WTC11 (cell line): ENCODE results near the gene CSNK2A2. TPM values are rescaled to one million over a fixed set of nuclear protein-coding genes. Genes with fewer than 3 reads are reported as not detected.

Experiments
- ATAC-seq: fragments of 200-7000 bp; cut with Tn5 transposase; 2 replicates; pipeline ENCODE4 v1.10.0; 2021; ENCODE audit warnings: mild to moderate bottlenecking, moderate library complexity
- CTCF ChIA-PET: fragments of 300-600 bp; sonication (Branson Sonifier 250); formaldehyde crosslinking; loops from one replicate; lab custom pipeline; 2021; ENCODE audit warnings: antibody characterized with exemption; lab: Charles Lee
- POLR2A ChIA-PET: fragments of 350-600 bp; sonication (Branson Sonifier 250); formaldehyde crosslinking; loops from one replicate; lab custom pipeline; 2021; ENCODE audit warnings: antibody characterized with exemption; lab: Charles Lee
- DNase-seq: peaks from one replicate; pipeline ENCODE4 v3.0.0; 2021; ENCODE audit warnings: low spot score
- H3K27ac Mint-ChIP-seq: 2 replicates; pipeline ENCODE4 v1.8.0; 2021; ENCODE audit warnings: mixed read lengths
- H3K27me3 Mint-ChIP-seq: 2 replicates; pipeline ENCODE4 v1.8.0; 2021; ENCODE audit warnings: low read depth, mild to moderate bottlenecking, moderate library complexity, mixed read lengths
- H3K36me3 Mint-ChIP-seq: 2 replicates; pipeline ENCODE4 v1.8.0; 2021; ENCODE audit warnings: mixed read lengths
- H3K4me1 Mint-ChIP-seq: 2 replicates; pipeline ENCODE4 v1.8.0; 2022; ENCODE audit warnings: mixed read lengths
- H3K4me3 Mint-ChIP-seq: 2 replicates; pipeline ENCODE4 v1.8.0; 2021; ENCODE audit warnings: mild to moderate bottlenecking, moderate library complexity, mixed read lengths
- H3K9me3 Mint-ChIP-seq: 2 replicates; pipeline ENCODE4 v1.8.0; 2021; ENCODE audit warnings: mixed read lengths
- CTCF ChIP-seq: fragments of 200-600 bp; IDR thresholded peaks from 2 replicates; pipeline ENCODE4 v1.8.0; 2022; ENCODE audit warnings: antibody characterized with exemption
- E2F4 ChIP-seq: sonication (generic); formaldehyde crosslinking; IDR thresholded peaks from 2 replicates; pipeline ENCODE4 v1.8.1; 2022; ENCODE audit warnings: low read depth, mild to moderate bottlenecking, moderate library complexity, missing genetic modification reagents, borderline replicate concordance
- ESRRA ChIP-seq: sonication (generic); formaldehyde crosslinking; IDR thresholded peaks from 2 replicates; pipeline ENCODE4 v1.8.1; 2022; ENCODE audit warnings: mild to moderate bottlenecking, missing genetic modification reagents, borderline replicate concordance
- FOXJ3 ChIP-seq: sonication (generic); formaldehyde crosslinking; IDR thresholded peaks from 2 replicates; pipeline ENCODE4 v1.9.0; 2021; ENCODE audit warnings: missing genetic modification reagents, mild to moderate bottlenecking, borderline replicate concordance
- FOXK1 ChIP-seq: sonication (generic); formaldehyde crosslinking; IDR thresholded peaks from 2 replicates; pipeline ENCODE4 v1.8.0; 2022; ENCODE audit warnings: mild to moderate bottlenecking, moderate library complexity, missing genetic modification reagents
- FOXP4 ChIP-seq: sonication (generic); formaldehyde crosslinking; IDR thresholded peaks from 2 replicates; pipeline ENCODE4 v1.8.0; 2022; ENCODE audit warnings: mild to moderate bottlenecking, missing genetic modification reagents
- GABPB1 ChIP-seq: sonication (generic); formaldehyde crosslinking; IDR thresholded peaks from 2 replicates; pipeline ENCODE4 v1.8.1; 2023; ENCODE audit warnings: mild to moderate bottlenecking, missing genetic modification reagents
- GTF2I ChIP-seq: fragments of 250-450 bp; sonication (Bioruptor Pico); conservative IDR thresholded peaks from 2 replicates; pipeline ENCODE4 v1.4.0; 2021; ENCODE audit warnings: mild to moderate bottlenecking
- HMGA2 ChIP-seq: fragments of 250-450 bp; sonication (Bioruptor Pico); IDR thresholded peaks from 2 replicates; pipeline ENCODE4 v1.4.0; 2021; ENCODE audit warnings: mild to moderate bottlenecking, moderate library complexity
- IRF2 ChIP-seq: sonication (generic); formaldehyde crosslinking; IDR thresholded peaks from 2 replicates; pipeline ENCODE4 v1.8.0; 2022; ENCODE audit warnings: low read depth, missing genetic modification reagents, borderline replicate concordance
- NR3C1 ChIP-seq: sonication (generic); formaldehyde crosslinking; conservative IDR thresholded peaks from 2 replicates; pipeline ENCODE4 v1.8.1; 2023; ENCODE audit warnings: low read depth, mild to moderate bottlenecking, missing genetic modification reagents
- OVOL2 ChIP-seq: fragments of 250-450 bp; sonication (Bioruptor Pico); IDR thresholded peaks from 2 replicates; pipeline ENCODE4 v1.9.0; 2021; ENCODE audit warnings: mild to moderate bottlenecking, borderline replicate concordance
- PREB ChIP-seq: sonication (generic); formaldehyde crosslinking; IDR thresholded peaks from 2 replicates; pipeline ENCODE4 v1.8.1; 2022; ENCODE audit warnings: mild to moderate bottlenecking, missing genetic modification reagents, moderate library complexity, borderline replicate concordance
- PRRX2 ChIP-seq: fragments of 250-450 bp; sonication (Bioruptor Pico); IDR thresholded peaks from 2 replicates; pipeline ENCODE4 v1.8.0; 2021; ENCODE audit warnings: mild to moderate bottlenecking
- RELA ChIP-seq: sonication (generic); formaldehyde crosslinking; IDR thresholded peaks from 2 replicates; pipeline ENCODE4 v1.8.1; 2022; ENCODE audit warnings: missing genetic modification reagents, mild to moderate bottlenecking, borderline replicate concordance
- ZBTB21 ChIP-seq: sonication (generic); formaldehyde crosslinking; IDR thresholded peaks from 2 replicates; pipeline ENCODE4 v1.8.1; 2023; ENCODE audit warnings: mild to moderate bottlenecking, missing genetic modification reagents, borderline replicate concordance
- ZBTB43 ChIP-seq: sonication (generic); formaldehyde crosslinking; IDR thresholded peaks from 2 replicates; pipeline ENCODE4 v1.8.1; 2023; ENCODE audit warnings: mild to moderate bottlenecking, missing genetic modification reagents
- ZNF232 ChIP-seq: sonication (generic); formaldehyde crosslinking; IDR thresholded peaks from 2 replicates; pipeline ENCODE4 v1.8.0; 2022; ENCODE audit warnings: mild to moderate bottlenecking, missing genetic modification reagents
- ZNF396 ChIP-seq: fragments of 250-450 bp; sonication (Bioruptor Pico); IDR thresholded peaks from 2 replicates; pipeline ENCODE4 v1.8.0; 2021; ENCODE audit warnings: mild to moderate bottlenecking, moderate library complexity, borderline replicate concordance
- ZNF416 ChIP-seq: fragments of 250-450 bp; sonication (Bioruptor Pico); IDR thresholded peaks from 2 replicates; pipeline ENCODE4 v1.9.0; 2021; ENCODE audit warnings: mild to moderate bottlenecking, inconsistent platforms
- ZNF423 ChIP-seq: fragments of 250-450 bp; sonication (Bioruptor Pico); IDR thresholded peaks from 2 replicates; pipeline ENCODE4 v2.1.2; 2022; ENCODE audit warnings: mild to moderate bottlenecking, moderate library complexity
- total RNA-seq: library from RNA; stranded (reverse); gene quantifications from 3 replicates; pipeline ENCODE4 v1.2.3, GENCODE V29; 2021

Gene CSNK2A2
- total RNA-seq, 1 experiment from 2014 or later = 114 TPM

GRCh38 chr16:58218786-58219185 lies 20.9 kb upstream of the CSNK2A2 start:
- ChIA-PET CTCF (no interaction called here), POLR2A (no interaction called here)
- peaks cover 13% of the 10 kb centered on the region for H3K9me3 Mint-ChIP-seq
- peaks cover 10% of the 10 kb centered on the region for H3K4me1 Mint-ChIP-seq
- no peak overlapping the region for H3K4me3 Mint-ChIP-seq
- no peak for TF ChIP-seq ZNF416 (CRISPR knock-in tag)
- TF ChIP-seq OVOL2 (CRISPR knock-in tag) = no peak
- TF ChIP-seq ZNF423 (CRISPR knock-in tag) = no peak
- no peak for TF ChIP-seq GABPB1 (CRISPR knock-in tag)
- TF ChIP-seq FOXJ3 (CRISPR knock-in tag) = no peak
- TF ChIP-seq ZNF396 (CRISPR knock-in tag) = no peak
- TF ChIP-seq E2F4 (CRISPR knock-in tag) = no peak
- TF ChIP-seq ZBTB21 (CRISPR knock-in tag) = no peak
- no peak for TF ChIP-seq GTF2I
- TF ChIP-seq IRF2 (CRISPR knock-in tag) = no peak
- no peak for TF ChIP-seq ZBTB43 (CRISPR knock-in tag)
- no peak for TF ChIP-seq CTCF
- no peak for TF ChIP-seq HMGA2 (CRISPR knock-in tag)
- peaks cover 29% of the 10 kb centered on the region for H3K27me3 Mint-ChIP-seq
- ATAC-seq = no peak
- no peak overlapping the region for H3K27ac Mint-ChIP-seq
- DNase-seq = no peak
- H3K36me3 Mint-ChIP-seq = 0 out of 2 replicates have a peak, but pooled peaks cover 3% of the 10 kb centered on the region

GRCh38 chr16:58217311-58217925 lies 19.5 kb upstream of the CSNK2A2 start:
- ATAC-seq = no peak
- H3K36me3 Mint-ChIP-seq = 0 out of 2 replicates have a peak, but pooled peaks cover 3% of the 10 kb centered on the region
- peaks cover 39% of the 10 kb centered on the region for H3K27me3 Mint-ChIP-seq
- H3K27ac Mint-ChIP-seq = no peak overlapping the region
- DNase-seq = no peak
- peaks cover 7% of the 10 kb centered on the region for H3K4me1 Mint-ChIP-seq
- no peak for TF ChIP-seq FOXP4 (CRISPR knock-in tag)
- TF ChIP-seq NR3C1 = no peak
- no peak for TF ChIP-seq PREB (CRISPR knock-in tag)
- no peak for TF ChIP-seq RELA (CRISPR knock-in tag)
- no peak for TF ChIP-seq FOXK1 (CRISPR knock-in tag)
- no peak for TF ChIP-seq ZNF232 (CRISPR knock-in tag)
- TF ChIP-seq HMGA2 (CRISPR knock-in tag) = no peak
- TF ChIP-seq PRRX2 (CRISPR knock-in tag) = no peak
- TF ChIP-seq ESRRA (CRISPR knock-in tag) = no peak
- peaks cover 13% of the 10 kb centered on the region for H3K9me3 Mint-ChIP-seq
- ChIA-PET CTCF (no interaction called here), POLR2A (no interaction called here)
- no peak overlapping the region for H3K4me3 Mint-ChIP-seq
